Measurements from ENCODE around the gene NFIB. TPM values are rescaled to one million over a fixed set of nuclear protein-coding genes. Genes with fewer than 3 reads are reported as not detected.
A peak's percentile ranks its signal among the peaks of the same experiment; 100 is the strongest.

NFIB gene
- total and polyA plus RNA-seq, 4 experiments from 2014 or later, result not detected

GRCh38 chr9:14314929-14315874 lies 1.3 kb upstream of the NFIB start:
- H3K36me3 Mint-ChIP-seq, result peaks cover 2 to 10% of the 10 kb centered on the region in 2 donors
- POLR2A ChIA-PET (ENCODE audit: partially characterized antibody), result no interaction called here
- Histone ChIP-seq H3K36me3 (ENCODE audit: insufficient read depth, low read length) (no peaks in the 10 kb centered on the region), H3K27me3 (ENCODE audit: insufficient read depth, low read length) (peaks cover 32% of the 10 kb centered on the region), H3K4me3 (ENCODE audit: low read length in 2 of 2) (peak overlapping the region in 1 of 2 donors; percentile 34), H3K4me1 (ENCODE audit: insufficient read depth, low read length) (peaks cover 20% of the 10 kb centered on the region), H3K27ac (ENCODE audit: low read depth, low read length) (no peak overlapping the region), H3K9me3 (ENCODE audit: control insufficient read depth in 1 of 2, low read length in 2 of 2) (no peaks in the 10 kb centered on the region)
- peak in 1 of 5 donors; percentile 21 for DNase-seq
- H3K4me3 Mint-ChIP-seq, result peak overlapping the region; percentile 76 to 89 (median 85)
- peaks cover 0 to 9% (median 5%) of the 10 kb centered on the region in 8 donors for H3K9me3 Mint-ChIP-seq
- intact Hi-C loops (cut with micrococcal nuclease), result loop anchor here (1.0 kb wide), 1 partner anchor 7 kb away; no protein-coding TSS in a partner anchor
- no peak overlapping the region for H3K27ac Mint-ChIP-seq
- peaks cover 24 to 33% of the 10 kb centered on the region in 2 donors for H3K27me3 Mint-ChIP-seq
- peaks cover 18 to 36% (median 24%) of the 10 kb centered on the region in 4 donors for H3K4me1 Mint-ChIP-seq
- CTCF ChIA-PET (ENCODE audit: partially characterized antibody), result no interaction called here

DNA sequence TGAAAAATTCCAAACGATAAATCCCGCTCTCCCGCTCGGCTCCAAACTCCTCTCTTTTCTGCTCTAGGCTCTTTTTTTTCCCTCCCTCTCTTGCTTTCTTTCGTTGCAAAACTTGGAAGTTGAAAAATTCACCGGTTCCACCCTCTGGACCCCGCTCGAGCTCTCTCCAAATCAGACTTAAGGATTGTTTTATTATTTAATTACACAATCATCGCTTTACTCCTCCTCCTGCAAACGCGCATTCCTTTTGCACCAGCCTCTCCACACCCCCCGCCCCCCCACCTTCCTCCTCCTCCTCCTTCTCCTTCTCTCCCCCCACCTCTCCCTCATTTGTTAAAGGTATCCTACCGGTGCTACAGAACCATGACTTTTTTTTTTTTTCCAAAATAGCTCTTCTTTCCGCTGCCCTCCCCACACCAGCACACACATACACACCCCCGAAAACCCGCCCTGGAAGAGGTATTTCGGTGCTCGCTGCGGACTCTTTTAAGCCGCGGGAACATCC lies 535 bp upstream of the NFIB start:
- intact Hi-C loops (cut with micrococcal nuclease), result loop anchor here (1.0 kb wide), 1 partner anchor 8 kb away; no protein-coding TSS in a partner anchor
- Mint-ChIP-seq H3K27ac (peak overlapping the region in 1 of 7 donors; percentile 42), H3K9me3 (peaks cover 0 to 9% (median 5%) of the 10 kb centered on the region in 8 donors), H3K4me1 (peaks cover 18 to 36% (median 25%) of the 10 kb centered on the region in 4 donors), H3K4me3 (peak overlapping the region; percentile 76 to 88 (median 85)), H3K27me3 (peaks cover 24 to 35% of the 10 kb centered on the region in 2 donors), H3K36me3 (peaks cover 2 to 10% of the 10 kb centered on the region in 2 donors)
- POLR2A ChIA-PET (ENCODE audit: partially characterized antibody), result no interaction called here
- peaks cover 20% of the 10 kb centered on the region for H3K4me1 ChIP-seq (ENCODE audit: insufficient read depth, low read length)
- CTCF ChIA-PET (ENCODE audit: partially characterized antibody), result no interaction called here
- H3K9me3 ChIP-seq (ENCODE audit: control insufficient read depth in 1 of 2, low read length in 2 of 2), result no peaks in the 10 kb centered on the region
- no peak overlapping the region for H3K27ac ChIP-seq (ENCODE audit: low read depth, low read length)
- peak in 1 of 5 donors; percentile 9 for DNase-seq
- peak overlapping the region in 1 of 2 donors; percentile 34 for H3K4me3 ChIP-seq (ENCODE audit: low read length in 2 of 2)
- H3K36me3 ChIP-seq (ENCODE audit: insufficient read depth, low read length), result no peaks in the 10 kb centered on the region
- H3K27me3 ChIP-seq (ENCODE audit: insufficient read depth, low read length), result peaks cover 32% of the 10 kb centered on the region

DNA sequence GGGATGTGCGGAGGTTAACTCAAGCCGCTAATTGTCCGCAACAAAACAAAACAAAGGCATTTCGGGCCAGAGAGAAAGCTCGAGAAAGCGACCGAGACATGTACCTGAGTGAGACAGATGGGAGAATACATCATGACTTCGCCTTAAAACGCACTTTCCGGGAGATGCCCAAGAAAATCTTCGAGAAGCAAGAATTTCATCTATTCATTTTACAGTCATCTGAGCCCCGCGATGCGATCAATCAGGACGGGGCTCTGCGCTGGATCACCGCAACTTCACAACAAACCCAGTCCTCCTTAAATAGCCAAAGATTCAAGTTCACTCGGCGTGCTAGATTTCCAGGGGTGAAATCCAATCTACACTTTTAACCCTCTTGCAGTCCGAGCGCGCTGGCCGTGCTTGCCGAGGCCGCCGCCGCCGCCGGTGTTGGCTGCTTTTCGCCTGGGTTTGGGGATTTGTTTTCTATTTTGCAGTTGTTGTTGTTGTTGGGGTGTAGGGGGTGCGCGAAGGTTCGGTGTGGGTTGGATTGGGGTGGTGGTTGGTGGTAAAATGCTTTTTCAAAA lies 482 bp downstream of the NFIB start:
- DNase-seq, result peak in 1 of 5 donors; percentile 8
- POLR2A ChIA-PET (ENCODE audit: partially characterized antibody), result no interaction called here

DNA sequence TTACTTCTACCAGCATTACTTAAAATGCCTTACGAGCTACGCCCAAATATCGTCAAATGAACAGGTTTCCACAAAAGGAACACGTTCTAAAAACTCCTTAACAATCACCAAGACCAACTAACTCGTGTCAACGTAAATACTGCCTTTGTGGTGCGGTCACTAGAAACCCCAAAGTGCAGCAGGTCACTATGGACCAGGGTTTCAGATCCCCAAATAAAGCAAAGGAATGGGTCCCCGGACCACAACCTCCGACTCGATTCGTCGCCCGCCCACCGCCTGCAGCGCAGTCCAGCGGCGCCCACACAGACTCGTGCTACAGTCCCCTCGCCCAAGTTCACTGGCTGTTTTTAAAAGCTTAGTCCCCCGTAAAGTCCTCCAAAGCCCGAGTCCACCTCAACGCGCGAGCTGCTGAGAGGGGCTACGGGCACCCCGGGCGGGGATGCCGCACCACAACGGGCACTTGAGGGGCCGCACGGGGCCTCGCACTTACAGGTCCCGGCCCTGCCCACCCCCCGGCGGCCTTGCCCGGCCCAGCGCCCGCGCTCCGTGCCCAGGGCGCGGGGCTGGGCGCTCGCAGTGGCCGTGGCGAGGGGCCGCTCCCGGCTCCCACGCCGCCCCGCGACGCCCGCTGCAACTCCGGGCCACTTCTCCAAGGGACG lies 1.1 kb downstream of the NFIB start:
- ChIA-PET POLR2A (ENCODE audit: partially characterized antibody) (no interaction called here), CTCF (ENCODE audit: partially characterized antibody) (no interaction called here)
- H3K4me1 ChIP-seq (ENCODE audit: insufficient read depth, low read length), result peaks cover 20% of the 10 kb centered on the region
- no peaks in the 10 kb centered on the region for H3K9me3 ChIP-seq (ENCODE audit: control insufficient read depth in 1 of 2, low read length in 2 of 2)
- H3K27me3 Mint-ChIP-seq, result peaks cover 26 to 43% of the 10 kb centered on the region in 2 donors
- intact Hi-C loops (cut with micrococcal nuclease), result no loop called here
- no peak for DNase-seq
- no peak overlapping the region for H3K4me3 ChIP-seq (ENCODE audit: low read length in 2 of 2)
- no peaks in the 10 kb centered on the region for H3K36me3 ChIP-seq (ENCODE audit: insufficient read depth, low read length)
- H3K4me3 Mint-ChIP-seq, result peak overlapping the region; percentile 57 to 89 (median 84)
- H3K27ac Mint-ChIP-seq, result no peak overlapping the region
- H3K9me3 Mint-ChIP-seq, result peaks cover 0 to 9% (median 5%) of the 10 kb centered on the region in 8 donors
- peaks cover 18 to 35% (median 26%) of the 10 kb centered on the region in 4 donors for H3K4me1 Mint-ChIP-seq
- H3K36me3 Mint-ChIP-seq, result peaks cover 2 to 10% of the 10 kb centered on the region in 2 donors
- H3K27ac ChIP-seq (ENCODE audit: low read depth, low read length), result no peak overlapping the region
- peaks cover 32% of the 10 kb centered on the region for H3K27me3 ChIP-seq (ENCODE audit: insufficient read depth, low read length)

More for the DNA sequence above, 482 bp downstream of the NFIB start:
- peak overlapping the region; percentile 80 to 92 (median 85) for H3K4me3 Mint-ChIP-seq
- intact Hi-C loops (cut with micrococcal nuclease), result no loop called here
- H3K36me3 Mint-ChIP-seq, result peaks cover 2 to 10% of the 10 kb centered on the region in 2 donors
- Histone ChIP-seq H3K4me1 (ENCODE audit: insufficient read depth, low read length) (peaks cover 20% of the 10 kb centered on the region), H3K36me3 (ENCODE audit: insufficient read depth, low read length) (no peaks in the 10 kb centered on the region), H3K9me3 (ENCODE audit: control insufficient read depth in 1 of 2, low read length in 2 of 2) (no peaks in the 10 kb centered on the region), H3K27ac (ENCODE audit: low read depth, low read length) (no peak overlapping the region), H3K4me3 (ENCODE audit: low read length in 2 of 2) (peak overlapping the region in 1 of 2 donors; percentile 19), H3K27me3 (ENCODE audit: insufficient read depth, low read length) (peaks cover 32% of the 10 kb centered on the region)
- peaks cover 18 to 36% (median 27%) of the 10 kb centered on the region in 4 donors for H3K4me1 Mint-ChIP-seq
- H3K27me3 Mint-ChIP-seq, result peaks cover 24 to 41% of the 10 kb centered on the region in 2 donors
- CTCF ChIA-PET (ENCODE audit: partially characterized antibody), result no interaction called here
- no peak overlapping the region for H3K27ac Mint-ChIP-seq
- H3K9me3 Mint-ChIP-seq, result peaks cover 0 to 9% (median 5%) of the 10 kb centered on the region in 8 donors

- H3K9me3 Mint-ChIP-seq, result peaks cover 0 to 9% (median 5%) of the 10 kb centered on the region in 8 donors
Measured at GRCh38 chr9:14311956-14312685, 1.8 kb downstream of the NFIB start.

DNA sequence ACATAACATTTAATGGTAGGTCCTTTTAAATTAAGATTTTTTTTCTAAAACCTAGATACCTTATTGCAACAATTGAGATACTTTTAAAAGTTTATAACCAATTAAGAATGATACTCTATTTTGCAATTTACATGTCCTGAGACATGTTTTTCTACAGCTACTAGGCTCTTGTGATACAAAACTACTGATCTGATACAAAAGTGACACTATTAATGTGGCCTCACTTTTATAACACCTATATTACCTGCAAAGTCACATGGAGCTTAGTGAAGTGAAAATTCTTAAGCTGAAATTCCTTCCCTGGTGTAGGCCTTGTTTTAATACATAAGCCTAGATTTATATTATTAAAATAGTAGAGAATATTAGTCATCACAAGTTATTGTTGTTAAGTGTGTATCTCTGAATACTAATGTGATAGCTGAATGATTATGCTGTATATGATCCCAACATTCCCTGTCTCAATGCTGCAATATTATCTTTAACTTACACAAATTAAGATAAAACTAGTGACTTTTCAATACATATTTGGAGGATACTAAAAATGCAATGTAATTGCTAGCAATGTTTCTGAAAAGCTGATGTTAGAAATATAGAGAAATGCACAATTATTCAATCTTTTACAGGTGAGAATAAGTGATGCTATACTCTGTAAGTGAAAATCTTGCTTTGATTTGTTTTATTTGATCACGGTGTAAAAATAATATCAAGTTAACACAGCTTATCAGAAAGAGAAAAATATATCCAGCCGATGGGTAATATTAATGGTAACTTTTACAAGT lies 2.6 kb downstream of the NFIB start:
- peaks cover 16 to 29% (median 22%) of the 10 kb centered on the region in 4 donors for H3K4me1 Mint-ChIP-seq
- Histone ChIP-seq H3K9me3 (ENCODE audit: control insufficient read depth in 1 of 2, low read length in 2 of 2) (no peaks in the 10 kb centered on the region), H3K4me1 (ENCODE audit: insufficient read depth, low read length) (peaks cover 19% of the 10 kb centered on the region), H3K27ac (ENCODE audit: low read depth, low read length) (no peak overlapping the region), H3K27me3 (ENCODE audit: insufficient read depth, low read length) (peaks cover 26% of the 10 kb centered on the region), H3K36me3 (ENCODE audit: insufficient read depth, low read length) (no peaks in the 10 kb centered on the region), H3K4me3 (ENCODE audit: low read length in 2 of 2) (no peak overlapping the region)
- H3K4me3 Mint-ChIP-seq, result no peak overlapping the region
- intact Hi-C loops (cut with micrococcal nuclease), result no loop called here
- peaks cover 0 to 9% (median 5%) of the 10 kb centered on the region in 8 donors for H3K9me3 Mint-ChIP-seq
- POLR2A ChIA-PET (ENCODE audit: partially characterized antibody), result no interaction called here
- CTCF ChIA-PET (ENCODE audit: partially characterized antibody), result no interaction called here
- peaks cover 34 to 43% of the 10 kb centered on the region in 2 donors for H3K27me3 Mint-ChIP-seq
- H3K27ac Mint-ChIP-seq, result no peak overlapping the region
- no peak for DNase-seq
- H3K36me3 Mint-ChIP-seq, result peaks cover 2 to 10% of the 10 kb centered on the region in 2 donors

More at GRCh38 chr9:14311956-14312685, 1.8 kb downstream of the NFIB start:
- no peak overlapping the region for H3K4me3 ChIP-seq (ENCODE audit: low read length in 2 of 2)
- Mint-ChIP-seq H3K27ac (no peak overlapping the region), H3K27me3 (peaks cover 30 to 47% of the 10 kb centered on the region in 2 donors), H3K4me1 (peaks cover 18 to 35% (median 24%) of the 10 kb centered on the region in 4 donors), H3K36me3 (peaks cover 2 to 10% of the 10 kb centered on the region in 2 donors), H3K4me3 (peak overlapping the region in 6 of 8 donors; percentile 55 to 68 (median 58))
- H3K27ac ChIP-seq (ENCODE audit: low read depth, low read length), result no peak overlapping the region
- intact Hi-C loops (cut with micrococcal nuclease), result no loop called here
- ChIA-PET POLR2A (ENCODE audit: partially characterized antibody) (no interaction called here), CTCF (ENCODE audit: partially characterized antibody) (no interaction called here)
- no peak for DNase-seq
- peaks cover 32% of the 10 kb centered on the region for H3K27me3 ChIP-seq (ENCODE audit: insufficient read depth, low read length)
- H3K36me3 ChIP-seq (ENCODE audit: insufficient read depth, low read length), result no peaks in the 10 kb centered on the region
- no peaks in the 10 kb centered on the region for H3K9me3 ChIP-seq (ENCODE audit: control insufficient read depth in 1 of 2, low read length in 2 of 2)
- H3K4me1 ChIP-seq (ENCODE audit: insufficient read depth, low read length), result peaks cover 20% of the 10 kb centered on the region

Measured in CD4-positive, alpha-beta memory T cell (primary cell).